ENCODE results near the gene PRR35. TPM values are rescaled to one million over a fixed set of nuclear protein-coding genes. Genes with fewer than 3 reads are reported as not detected.

PRR35 gene
- total RNA-seq, 8 experiments from 2014 or later = 0.05 to 0.85 (median 0.24) TPM; not detected in 3

GRCh38 chr16:577796-578195 is 17.6 kb downstream of the PRR35 start:
- WGBS, 10 experiments = 100% methylated on average over 1 of the region's 13 CpGs; no CpG with 5 or more reads in 8 of the 10 experiments
- H3K4me1 ChIP-seq (replicated peaks in 1 of 2) = peaks cover 0 to 6% of the 10 kb centered on the region in 2 donors
- in situ Hi-C loops (cut with MboI; ENCODE audit: low pct_unique_long_range_greater_than_20kb in 2 of 9, low sequenced_read_pairs in 9 of 9, unreplicated experiment in 9 of 9) = no loop called here
- H3K4me3 ChIP-seq = no peak overlapping the region
- no peak overlapping the region for H3K27ac ChIP-seq
- ATAC-seq (replicated peaks in 6 of 8) = no peak

- Histone ChIP-seq H3K4me1 (replicated peaks in 1 of 2) (peaks cover 3 to 12% of the 10 kb centered on the region in 2 donors), H3K4me3 (no peak overlapping the region), H3K27ac (no peak overlapping the region)
- 94 to 100% methylated on average over 3 to 5 of the region's 24 CpGs; no CpG with 5 or more reads in 8 of the 10 experiments for WGBS, 10 experiments
- ATAC-seq (replicated peaks in 6 of 8) = peak in 1 of 8 experiments; percentile 2
- in situ Hi-C loops (cut with MboI; ENCODE audit: low pct_unique_long_range_greater_than_20kb in 2 of 9, low sequenced_read_pairs in 9 of 9, unreplicated experiment in 9 of 9) = no loop called here
Measured at GRCh38 chr16:578232-578869, 18.2 kb downstream of the PRR35 start.

GRCh38 chr16:578870-579405 is 18.7 kb downstream of the PRR35 start:
- in situ Hi-C loops (cut with MboI; ENCODE audit: low pct_unique_long_range_greater_than_20kb in 2 of 9, low sequenced_read_pairs in 9 of 9, unreplicated experiment in 9 of 9) = no loop called here
- whole genome bisulfite sequencing, 10 experiments = no CpG with 5 or more reads among the region's 34 CpGs
- peak; percentile 20 to 69 (median 56) for ATAC-seq (replicated peaks in 6 of 8)
- no peak overlapping the region for H3K4me3 ChIP-seq
- no peak overlapping the region for H3K27ac ChIP-seq
- H3K4me1 ChIP-seq (replicated peaks in 1 of 2) = peaks cover 9 to 18% of the 10 kb centered on the region in 2 donors

- in situ Hi-C loops (cut with MboI; ENCODE audit: low pct_unique_long_range_greater_than_20kb in 2 of 9, low sequenced_read_pairs in 9 of 9, unreplicated experiment in 9 of 9) = no loop called here
- WGBS, 10 experiments = 80 to 100% (median 96%) methylated on average over 1 to 8 of the region's 27 CpGs; no CpG with 5 or more reads in 7 of the 10 experiments
- peak in 1 of 8 experiments; percentile 15 for ATAC-seq (replicated peaks in 6 of 8)
- peaks cover 13 to 22% of the 10 kb centered on the region in 2 donors for H3K4me1 ChIP-seq (replicated peaks in 1 of 2)
- H3K4me3 ChIP-seq = no peak overlapping the region
- H3K27ac ChIP-seq = no peak overlapping the region
Measured at GRCh38 chr16:580141-580945, 20.1 kb downstream of the PRR35 start.

- 100% methylated on average over 1 to 2 of the region's 19 CpGs; no CpG with 5 or more reads in 7 of the 10 experiments for WGBS, 10 experiments
- in situ Hi-C loops (cut with MboI; ENCODE audit: low pct_unique_long_range_greater_than_20kb in 2 of 9, low sequenced_read_pairs in 9 of 9, unreplicated experiment in 9 of 9) = no loop called here
- peaks cover 13 to 22% of the 10 kb centered on the region in 2 donors for H3K4me1 ChIP-seq (replicated peaks in 1 of 2)
- no peak for ATAC-seq (replicated peaks in 6 of 8)
- H3K27ac ChIP-seq = no peak overlapping the region
- no peak overlapping the region for H3K4me3 ChIP-seq
Measured at GRCh38 chr16:580946-581498, 20.8 kb downstream of the PRR35 start.

GRCh38 chr16:582218-582613 is 22.0 kb downstream of the PRR35 start:
- no peak for ATAC-seq (replicated peaks in 6 of 8)
- Histone ChIP-seq H3K4me3 (no peak overlapping the region), H3K27ac (no peak overlapping the region), H3K4me1 (replicated peaks in 1 of 2) (peaks cover 13 to 19% of the 10 kb centered on the region in 2 donors)
- WGBS, 10 experiments = 100% methylated on average over 1 of the region's 18 CpGs; no CpG with 5 or more reads in 9 of the 10 experiments
- in situ Hi-C loops (cut with MboI; ENCODE audit: low pct_unique_long_range_greater_than_20kb in 2 of 9, low sequenced_read_pairs in 9 of 9, unreplicated experiment in 9 of 9) = no loop called here

GRCh38 chr16:582614-583331 is 22.6 kb downstream of the PRR35 start:
- no peak for ATAC-seq (replicated peaks in 6 of 8)
- Histone ChIP-seq H3K4me3 (no peak overlapping the region), H3K4me1 (replicated peaks in 1 of 2) (peaks cover 17 to 20% of the 10 kb centered on the region in 2 donors), H3K27ac (no peak overlapping the region)
- in situ Hi-C loops (cut with MboI; ENCODE audit: low pct_unique_long_range_greater_than_20kb in 2 of 9, low sequenced_read_pairs in 9 of 9, unreplicated experiment in 9 of 9) = no loop called here
- 40 to 100% (median 60%) methylated on average over 1 to 3 of the region's 21 CpGs; no CpG with 5 or more reads in 7 of the 10 experiments for WGBS, 10 experiments

GRCh38 chr16:583470-583814 is 23.2 kb downstream of the PRR35 start:
- H3K4me1 ChIP-seq (replicated peaks in 1 of 2) = peaks cover 22 to 26% of the 10 kb centered on the region in 2 donors
- ATAC-seq (replicated peaks in 6 of 8) = peak in 6 of 8 experiments; percentile 2 to 54 (median 47)
- in situ Hi-C loops (cut with MboI; ENCODE audit: low pct_unique_long_range_greater_than_20kb in 2 of 9, low sequenced_read_pairs in 9 of 9, unreplicated experiment in 9 of 9) = no loop called here
- H3K4me3 ChIP-seq = no peak overlapping the region
- peak overlapping the region in 1 of 2 donors; percentile 20 for H3K27ac ChIP-seq
- 31% methylated on average over 5 of the region's 16 CpGs; no CpG with 5 or more reads in 9 of the 10 experiments for WGBS, 10 experiments

- ATAC-seq (replicated peaks in 6 of 8) = peak in 6 of 8 experiments; percentile 16 to 70 (median 66)
- Histone ChIP-seq H3K4me3 (no peak overlapping the region), H3K4me1 (replicated peaks in 1 of 2) (peaks cover 22 to 25% of the 10 kb centered on the region in 2 donors), H3K27ac (peak overlapping the region in 1 of 2 donors; percentile 20)
- WGBS, 10 experiments = 39% methylated on average over 4 of the region's 38 CpGs; no CpG with 5 or more reads in 9 of the 10 experiments
- in situ Hi-C loops (cut with MboI; ENCODE audit: low pct_unique_long_range_greater_than_20kb in 2 of 9, low sequenced_read_pairs in 9 of 9, unreplicated experiment in 9 of 9) = no loop called here
Measured at GRCh38 chr16:583815-584591, 23.8 kb downstream of the PRR35 start.

GRCh38 chr16:585351-585750 is 25.2 kb downstream of the PRR35 start:
- 20 to 33% methylated on average over 1 to 2 of the region's 10 CpGs; no CpG with 5 or more reads in 8 of the 10 experiments for WGBS, 10 experiments
- H3K27ac ChIP-seq = no peak overlapping the region
- in situ Hi-C loops (cut with MboI; ENCODE audit: low pct_unique_long_range_greater_than_20kb in 2 of 9, low sequenced_read_pairs in 9 of 9, unreplicated experiment in 9 of 9) = no loop called here
- peaks cover 22 to 23% of the 10 kb centered on the region in 2 donors for H3K4me1 ChIP-seq (replicated peaks in 1 of 2)
- H3K4me3 ChIP-seq = no peak overlapping the region
- no peak for ATAC-seq (replicated peaks in 6 of 8)

- Histone ChIP-seq H3K4me3 (no peak overlapping the region), H3K4me1 (replicated peaks in 1 of 2) (peaks cover 27 to 28% of the 10 kb centered on the region in 2 donors), H3K27ac (no peak overlapping the region)
- in situ Hi-C loops (cut with MboI; ENCODE audit: low pct_unique_long_range_greater_than_20kb in 2 of 9, low sequenced_read_pairs in 9 of 9, unreplicated experiment in 9 of 9) = no loop called here
- 7 to 100% (median 39%) methylated on average over 1 to 11 of the region's 16 CpGs; no CpG with 5 or more reads in 3 of the 10 experiments for WGBS, 10 experiments
- ATAC-seq (replicated peaks in 6 of 8) = no peak
Measured at GRCh38 chr16:586047-586644, 26.0 kb downstream of the PRR35 start.

All from motor neuron (in vitro differentiated cells).